DMS79 (cell line): ENCODE measurements around the gene ANKRD29.
"Not testable (repeated sequence)": the region's sequence is repeated elsewhere in the genome, so short reads cannot be mapped to it uniquely, and the experiment has no call there.

Experiments
- DNase-seq: peaks from one replicate; lab custom pipeline; 2025; lab: John Stamatoyannopoulos, UW

The ANKRD29 gene

GRCh38 chr18:23616258-23616657 is 46.5 kb downstream of the ANKRD29 start:
- DNase-seq, result no peak

DNA sequence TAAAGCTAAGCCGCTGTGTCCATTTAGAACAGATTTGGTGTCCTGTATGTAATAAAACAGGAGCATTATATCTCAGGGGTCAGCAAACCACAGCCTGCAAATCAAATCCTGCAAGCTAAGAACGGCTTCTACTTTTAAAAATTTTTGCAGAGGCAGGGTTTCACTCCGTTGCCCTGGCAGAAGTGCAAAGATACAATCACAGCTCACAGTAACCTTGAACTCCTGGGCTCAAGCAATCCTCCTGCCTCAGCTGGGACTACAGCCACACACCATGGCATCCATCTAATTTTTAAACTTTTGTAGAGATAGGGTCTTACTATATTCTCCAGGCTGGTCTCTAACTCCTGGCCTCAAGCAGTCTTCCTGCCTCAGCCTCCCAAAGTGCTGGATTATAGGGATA is 47.8 kb downstream of the ANKRD29 start:
- no peak for DNase-seq

GRCh38 chr18:23614413-23614812 is 48.3 kb downstream of the ANKRD29 start:
- DNase-seq, result no peak

- DNase-seq, result not testable (repeated sequence)
These were observed 49.6 kb downstream of the ANKRD29 start for GRCh38 chr18:23613091-23613475.

- no peak for DNase-seq
These were observed 50.1 kb downstream of the ANKRD29 start for GRCh38 chr18:23612434-23613090.

- DNase-seq, result no peak
These were observed 53.2 kb downstream of the ANKRD29 start for GRCh38 chr18:23609390-23610023.

DNA sequence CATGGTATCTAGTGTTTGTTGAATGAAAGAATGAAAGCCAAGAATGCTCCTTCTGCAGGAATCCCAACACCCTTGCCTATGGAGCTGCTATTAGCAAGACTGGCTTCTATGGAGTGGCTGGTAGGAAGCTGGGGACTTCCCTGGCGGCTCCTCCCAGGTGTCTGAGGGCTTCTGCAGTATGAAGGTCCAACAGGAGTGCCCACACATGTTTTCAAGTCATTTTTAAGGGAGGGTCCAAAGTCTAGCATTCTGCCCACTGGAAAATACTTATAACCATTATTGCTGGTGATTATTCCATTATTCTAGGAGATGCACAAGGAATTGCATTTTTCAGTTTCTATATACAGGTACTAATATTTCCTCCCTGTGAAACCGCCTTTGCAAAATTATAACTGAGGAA is 54.5 kb downstream of the ANKRD29 start:
- DNase-seq, result no peak

GRCh38 chr18:23605941-23606340 is 56.8 kb downstream of the ANKRD29 start:
- no peak for DNase-seq

DNA sequence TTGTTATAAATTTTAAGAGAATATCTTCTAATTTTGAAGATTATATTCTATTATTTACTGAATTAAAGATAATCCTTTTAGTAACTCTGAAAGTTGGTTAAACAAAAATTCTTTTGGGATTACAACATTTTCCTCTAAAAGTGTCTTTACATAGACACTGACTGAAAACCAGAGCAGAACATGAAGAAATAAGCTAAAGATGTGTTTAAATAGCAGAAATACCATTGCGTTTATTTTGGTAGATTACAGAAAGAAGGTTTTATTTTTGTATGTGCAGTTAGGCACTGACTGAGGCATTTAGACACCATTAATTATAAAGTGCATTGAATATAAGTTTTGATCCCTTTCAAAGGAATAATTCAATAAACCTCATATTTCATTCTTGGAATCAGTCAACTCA is 62.9 kb downstream of the ANKRD29 start:
- DNase-seq, result no peak

GRCh38 chr18:23596183-23596582 is 66.5 kb downstream of the ANKRD29 start:
- DNase-seq, result no peak

GRCh38 chr18:23595591-23595990 is 67.1 kb downstream of the ANKRD29 start:
- DNase-seq, result no peak

DNA sequence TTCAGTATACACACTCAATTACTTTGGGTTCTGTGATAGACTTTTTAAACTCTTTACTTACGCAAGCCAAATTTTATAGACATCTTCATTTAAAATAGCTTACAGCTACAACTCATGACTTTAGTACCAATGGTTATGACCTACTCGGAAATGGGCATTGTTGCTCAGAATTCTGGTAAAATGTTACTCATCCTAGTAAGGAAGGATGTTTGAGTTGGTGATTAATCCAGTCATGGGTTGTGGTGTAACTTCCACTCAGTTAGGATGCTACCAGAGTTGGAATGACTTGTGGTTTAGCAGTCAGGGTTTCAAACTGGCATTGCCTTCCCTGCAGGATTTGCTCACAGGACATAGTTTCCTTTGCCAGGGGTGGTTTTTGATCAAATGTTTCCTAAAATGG is 69.0 kb downstream of the ANKRD29 start:
- no peak for DNase-seq

GRCh38 chr18:23592911-23593310 is 69.8 kb downstream of the ANKRD29 start:
- DNase-seq, result no peak

- DNase-seq, result no peak
These were observed 71.7 kb downstream of the ANKRD29 start for GRCh38 chr18:23591011-23591410.

- DNase-seq, result no peak
These were observed 73.7 kb downstream of the ANKRD29 start for GRCh38 chr18:23588836-23589560.

- no peak for DNase-seq
These were observed 75.5 kb downstream of the ANKRD29 start for GRCh38 chr18:23587220-23587642.

GRCh38 chr18:23586249-23587196 is 76.2 kb downstream of the ANKRD29 start, which contains the start of gene NPC1:
TSS of gene NPC1 (minus strand) at chr18:23586506. CDS start at chr18:23586343, 163 bp downstream.
- peak; percentile 80 for DNase-seq

GRCh38 chr18:23585897-23586248 is 76.8 kb downstream of the ANKRD29 start:
- DNase-seq, result no peak

DNA sequence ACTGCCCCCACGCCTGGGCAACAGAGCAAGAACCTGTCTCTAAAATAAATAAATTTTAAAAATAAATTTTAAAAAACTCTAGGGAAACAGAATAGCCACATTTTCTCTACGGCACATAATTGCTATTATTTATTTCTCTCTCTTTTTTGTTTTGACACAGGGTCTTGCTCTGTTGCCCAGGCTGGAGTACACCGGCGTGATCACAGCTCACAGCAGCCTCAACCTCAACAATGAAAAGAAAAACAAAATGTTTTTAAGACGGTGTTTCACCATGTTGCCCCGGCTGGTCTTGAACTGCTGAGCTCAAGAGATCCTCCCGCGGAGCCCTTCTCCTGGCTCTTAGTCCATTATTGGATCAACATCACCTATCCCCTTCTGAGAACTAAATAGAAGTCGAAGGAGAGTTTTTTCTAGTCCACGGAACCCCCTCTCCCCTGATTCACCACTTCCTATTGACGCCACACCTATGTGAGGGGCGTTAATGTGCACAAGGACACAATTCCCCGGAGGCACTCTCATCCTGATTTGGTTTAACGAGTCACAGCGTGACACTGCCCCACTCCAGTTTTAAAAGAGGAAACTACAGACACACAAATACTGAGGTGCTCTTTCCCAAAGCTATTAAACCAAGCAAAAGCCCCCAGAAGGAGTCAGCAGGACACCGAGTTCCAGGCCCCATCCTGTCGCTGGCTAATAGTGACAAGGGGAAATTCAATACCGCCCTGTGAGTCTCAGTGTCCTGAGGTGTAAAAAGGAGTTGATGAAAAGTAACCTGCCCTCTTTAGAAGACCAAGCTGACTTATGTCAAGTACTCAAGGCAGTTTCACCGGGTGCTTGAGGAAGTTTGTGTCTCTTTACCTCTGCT is 77.5 kb downstream of the ANKRD29 start:
- DNase-seq, result peak; percentile 5

GRCh38 chr18:23584019-23584983 is 78.4 kb downstream of the ANKRD29 start:
- no peak for DNase-seq
